PFSK-1 (cell line): ENCODE measurements around the gene NRSN2.

Source experiments
- FOXP2 ChIP-seq: optimal IDR thresholded peaks from 2 replicates; pipeline ENCODE3; 2011; ENCODE audit warnings: borderline replicate concordance, control low read depth, inconsistent platforms; ENCODE audit not compliant: insufficient read depth; ENCODE audit errors: extremely low read length, extremely low read depth
- POLR2AphosphoS5 ChIP-seq: IDR thresholded peaks from 2 replicates; pipeline ENCODE4 v1.6.1; 2012; ENCODE audit warnings: low read depth, mild to moderate bottlenecking, control low read depth, low read length, moderate library complexity
- SIN3A ChIP-seq: IDR thresholded peaks from 2 replicates; pipeline ENCODE4 v1.6.1; 2012; ENCODE audit warnings: mild to moderate bottlenecking, low read length, moderate library complexity, borderline replicate concordance; ENCODE audit not compliant: insufficient read depth
- TAF1 ChIP-seq: IDR thresholded peaks from 2 replicates; pipeline ENCODE4 v1.6.1; 2012; ENCODE audit warnings: low read length, control low read depth, borderline replicate concordance; ENCODE audit not compliant: insufficient read depth
- TF ChIP-seq, protein P1 (sequence below), 2 experiments: IDR thresholded peaks; 2 replicates each; pipeline versions ENCODE4 v1.6.1 to v1.8.0; 2011 to 2012; ENCODE audit warnings: low read depth in 2 of 2, low read length in 2 of 2, control low read depth in 1 of 2, inconsistent platforms in 1 of 2, mild to moderate bottlenecking in 1 of 2, moderate library complexity in 1 of 2; ENCODE audit not compliant: insufficient read depth in 1 of 2

Gene NRSN2

GRCh38 chr20:366719-367485, 20.0 kb downstream of the NRSN2 start:
- TF ChIP-seq FOXP2, result no peak
- TF ChIP-seq SIN3A, result no peak
- TF ChIP-seq, protein P1, sequence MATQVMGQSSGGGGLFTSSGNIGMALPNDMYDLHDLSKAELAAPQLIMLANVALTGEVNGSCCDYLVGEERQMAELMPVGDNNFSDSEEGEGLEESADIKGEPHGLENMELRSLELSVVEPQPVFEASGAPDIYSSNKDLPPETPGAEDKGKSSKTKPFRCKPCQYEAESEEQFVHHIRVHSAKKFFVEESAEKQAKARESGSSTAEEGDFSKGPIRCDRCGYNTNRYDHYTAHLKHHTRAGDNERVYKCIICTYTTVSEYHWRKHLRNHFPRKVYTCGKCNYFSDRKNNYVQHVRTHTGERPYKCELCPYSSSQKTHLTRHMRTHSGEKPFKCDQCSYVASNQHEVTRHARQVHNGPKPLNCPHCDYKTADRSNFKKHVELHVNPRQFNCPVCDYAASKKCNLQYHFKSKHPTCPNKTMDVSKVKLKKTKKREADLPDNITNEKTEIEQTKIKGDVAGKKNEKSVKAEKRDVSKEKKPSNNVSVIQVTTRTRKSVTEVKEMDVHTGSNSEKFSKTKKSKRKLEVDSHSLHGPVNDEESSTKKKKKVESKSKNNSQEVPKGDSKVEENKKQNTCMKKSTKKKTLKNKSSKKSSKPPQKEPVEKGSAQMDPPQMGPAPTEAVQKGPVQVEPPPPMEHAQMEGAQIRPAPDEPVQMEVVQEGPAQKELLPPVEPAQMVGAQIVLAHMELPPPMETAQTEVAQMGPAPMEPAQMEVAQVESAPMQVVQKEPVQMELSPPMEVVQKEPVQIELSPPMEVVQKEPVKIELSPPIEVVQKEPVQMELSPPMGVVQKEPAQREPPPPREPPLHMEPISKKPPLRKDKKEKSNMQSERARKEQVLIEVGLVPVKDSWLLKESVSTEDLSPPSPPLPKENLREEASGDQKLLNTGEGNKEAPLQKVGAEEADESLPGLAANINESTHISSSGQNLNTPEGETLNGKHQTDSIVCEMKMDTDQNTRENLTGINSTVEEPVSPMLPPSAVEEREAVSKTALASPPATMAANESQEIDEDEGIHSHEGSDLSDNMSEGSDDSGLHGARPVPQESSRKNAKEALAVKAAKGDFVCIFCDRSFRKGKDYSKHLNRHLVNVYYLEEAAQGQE (IDR thresholded peaks at IDR 0.05; ENCODE audit: insufficient read depth in 1 of 2, low read depth in 2 of 2, low read length in 2 of 2), result no peak
- TF ChIP-seq TAF1, result no peak
- no peak for TF ChIP-seq POLR2AphosphoS5

DNA sequence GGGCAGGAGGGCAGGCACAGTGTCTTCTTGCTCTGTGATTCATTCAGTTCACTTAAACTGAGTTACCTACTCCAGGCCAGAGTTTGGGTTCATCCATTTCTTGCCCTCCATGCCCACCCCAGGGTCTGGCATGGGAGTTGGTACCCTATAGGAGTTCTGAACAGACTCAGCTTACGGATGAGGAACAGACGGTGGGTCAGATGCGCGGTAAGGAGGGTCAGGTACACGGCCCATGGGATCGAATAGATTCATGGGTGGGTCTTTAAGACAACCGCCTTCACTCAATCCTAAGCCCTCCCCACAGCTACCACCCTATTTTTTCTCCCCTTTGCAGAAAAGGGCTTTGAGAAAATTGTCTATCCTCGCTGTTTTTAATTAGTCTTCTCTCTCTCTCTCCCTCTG, 20.6 kb downstream of the NRSN2 start:
- TF ChIP-seq FOXP2, result no peak
- TF ChIP-seq TAF1, result no peak

GRCh38 chr20:368915-369314, 22.0 kb downstream of the NRSN2 start:
- TF ChIP-seq TAF1, result no peak
- no peak for TF ChIP-seq SIN3A
- TF ChIP-seq POLR2AphosphoS5, result no peak
- TF ChIP-seq FOXP2, result no peak
- TF ChIP-seq, protein P1 (IDR thresholded peaks at IDR 0.05; ENCODE audit: insufficient read depth in 1 of 2, low read depth in 2 of 2, low read length in 2 of 2), result no peak

DNA sequence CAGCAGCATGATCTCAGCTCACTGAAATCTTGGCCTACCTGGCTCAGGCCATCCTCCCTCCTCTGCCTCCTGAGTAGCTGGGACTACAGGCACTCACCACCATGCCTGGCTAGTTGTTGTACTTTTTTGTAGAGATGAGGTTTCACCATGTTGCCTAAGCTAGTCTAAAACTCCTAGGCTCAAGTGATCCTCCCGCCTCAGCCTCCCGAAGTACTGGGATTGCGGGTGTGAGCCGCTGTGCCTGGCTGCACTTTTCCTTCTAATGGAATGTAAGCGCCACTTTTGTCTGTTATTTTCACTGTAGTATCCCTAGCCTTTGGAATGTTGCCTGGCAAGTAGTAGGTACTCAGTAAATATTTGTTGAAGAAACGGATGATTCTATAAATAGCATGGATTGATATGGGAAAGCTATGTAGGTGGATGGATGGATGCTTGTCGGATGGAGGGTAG, 23.3 kb downstream of the NRSN2 start:
- TF ChIP-seq FOXP2 (no peak), TAF1 (no peak), POLR2AphosphoS5 (no peak), SIN3A (no peak)
- TF ChIP-seq, protein P1 (IDR thresholded peaks at IDR 0.05; ENCODE audit: insufficient read depth in 1 of 2, low read depth in 2 of 2, low read length in 2 of 2), result no peak

DNA sequence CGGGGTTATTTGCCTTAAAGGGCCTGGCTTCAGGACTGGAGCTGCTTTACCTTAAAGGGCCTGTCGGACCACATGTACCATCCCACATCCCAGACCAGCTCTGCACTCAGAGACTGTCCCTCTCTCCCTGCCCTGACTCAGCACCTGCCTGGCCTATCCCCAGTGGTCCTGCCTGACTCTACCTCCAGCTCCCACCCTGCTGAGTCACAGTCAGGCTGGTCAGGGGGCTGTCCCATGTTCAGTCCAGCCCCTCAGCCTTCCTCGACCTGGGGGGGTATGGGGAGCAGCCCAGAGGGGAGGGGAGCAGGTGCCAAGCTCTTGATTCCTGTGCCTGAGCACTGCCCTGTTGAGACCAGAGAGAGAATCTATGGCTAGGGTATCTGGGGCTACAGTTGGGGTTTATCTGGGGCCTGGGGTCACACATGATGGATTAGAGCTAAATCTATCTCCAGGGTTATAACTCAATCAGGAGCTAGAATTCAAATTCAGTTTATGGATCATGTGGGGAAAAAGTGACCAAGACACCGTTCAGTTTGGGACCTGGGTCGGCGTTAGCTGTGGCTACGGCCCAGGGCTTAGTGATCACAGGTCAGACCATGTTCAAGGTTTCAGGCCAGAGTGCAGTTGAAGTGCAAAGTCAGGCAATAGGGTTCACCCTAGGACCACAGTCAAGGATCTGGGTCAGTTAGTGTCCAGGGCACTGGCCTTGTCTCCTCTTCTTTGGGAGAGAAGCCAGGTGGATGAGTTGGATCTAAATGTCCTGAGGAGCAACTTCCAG, 24.3 kb downstream of the NRSN2 start:
- TF ChIP-seq TAF1 (no peak), FOXP2 (no peak), POLR2AphosphoS5 (no peak), SIN3A (no peak)
- TF ChIP-seq, protein P1 (IDR thresholded peaks at IDR 0.05; ENCODE audit: insufficient read depth in 1 of 2, low read depth in 2 of 2, low read length in 2 of 2), result no peak
